NCI-H82 treated with DMSO at 0.1 percent for 48 hours (cell line): ENCODE measurements around the gene SELENOH.

Source experiments
- DNase-seq: peaks from one replicate; lab custom pipeline; 2025; ENCODE audit not compliant: unreplicated experiment; lab: John Stamatoyannopoulos, UW

Gene SELENOH

GRCh38 chr11:57745206-57745605, 3.9 kb downstream of the SELENOH start:
- no peak for DNase-seq

- DNase-seq, result no peak
Observed at GRCh38 chr11:57746920-57747319, 5.6 kb downstream of the SELENOH start.

- no peak for DNase-seq
Observed at GRCh38 chr11:57751176-57751575, 9.9 kb downstream of the SELENOH start.

GRCh38 chr11:57751676-57752253, 10.5 kb downstream of the SELENOH start, which contains the start of gene BTBD18:
Gene BTBD18, minus strand, starts transcription at chr11:57751819. Its CDS starts 631 bp downstream, at chr11:57751188.
- no peak for DNase-seq

GRCh38 chr11:57752954-57753353, 11.7 kb downstream of the SELENOH start:
- no peak for DNase-seq

GRCh38 chr11:57758174-57758573, 16.9 kb downstream of the SELENOH start:
- DNase-seq, result no peak

- DNase-seq, result peak; percentile 89
Observed at GRCh38 chr11:57761301-57762234, 20.3 kb downstream of the SELENOH start, which contains the start of gene CTNND1. Gene CTNND1, plus strand, starts transcription at chr11:57761802. Its CDS starts 29,677 bp downstream, at chr11:57791479.

GRCh38 chr11:57762235-57762861, 21.1 kb downstream of the SELENOH start:
- peak; percentile 25 for DNase-seq

- DNase-seq, result peak; percentile 4
Observed at GRCh38 chr11:57763568-57763967, 22.3 kb downstream of the SELENOH start.

- DNase-seq, result no peak
Observed at GRCh38 chr11:57764021-57764420, 22.7 kb downstream of the SELENOH start.

GRCh38 chr11:57764566-57764965, 23.3 kb downstream of the SELENOH start:
- no peak for DNase-seq

GRCh38 chr11:57764972-57765371, 23.7 kb downstream of the SELENOH start:
- DNase-seq, result no peak

- no peak for DNase-seq
Observed at GRCh38 chr11:57770793-57771192, 29.5 kb downstream of the SELENOH start.

GRCh38 chr11:57771365-57771764, 30.1 kb downstream of the SELENOH start:
- DNase-seq, result no peak

- DNase-seq, result no peak
Observed at GRCh38 chr11:57772562-57772961, 31.3 kb downstream of the SELENOH start.

- DNase-seq, result no peak
Observed at GRCh38 chr11:57773026-57773598, 31.8 kb downstream of the SELENOH start.

- no peak for DNase-seq
Observed at GRCh38 chr11:57775491-57775890, 34.2 kb downstream of the SELENOH start.

- DNase-seq, result peak; percentile 46
Observed at GRCh38 chr11:57776031-57776521, 34.8 kb downstream of the SELENOH start.

- DNase-seq, result no peak
Observed at GRCh38 chr11:57776577-57777210, 35.4 kb downstream of the SELENOH start.

GRCh38 chr11:57777969-57778317, 36.7 kb downstream of the SELENOH start:
- DNase-seq, result no peak
